Activated CD4-positive, alpha-beta T cell treated with anti-CD3 and anti-CD28 coated beads, Interleukin-2, amount 50 U/mL, for 4 hours (primary cell): Measurements from ENCODE around the gene SLC37A1.

Experiments
- DNase-seq, 2 experiments: peaks; one replicate each; pipeline ENCODE4 v3.0.0-alpha.2; 2020

The SLC37A1 gene

DNA sequence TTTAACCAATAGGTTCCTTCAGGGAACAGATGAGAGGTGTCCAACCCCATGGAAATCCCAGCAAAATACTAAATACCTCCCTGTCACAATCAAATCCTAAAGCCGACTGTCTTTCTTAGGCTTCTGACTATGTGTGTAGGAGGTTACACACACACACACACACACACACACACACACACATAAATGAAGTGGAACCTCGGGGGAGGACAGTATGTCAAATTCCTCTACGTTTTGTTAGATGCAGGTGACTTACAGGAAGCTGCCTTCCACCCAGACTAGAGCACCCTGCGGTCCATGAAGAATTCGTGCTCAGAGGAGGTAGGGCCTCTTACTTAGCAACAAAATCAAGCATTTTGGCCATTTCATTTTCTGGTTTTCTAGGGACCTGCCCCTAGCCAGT is 34.1 kb upstream of the SLC37A1 start:
- no peak for DNase-seq

DNA sequence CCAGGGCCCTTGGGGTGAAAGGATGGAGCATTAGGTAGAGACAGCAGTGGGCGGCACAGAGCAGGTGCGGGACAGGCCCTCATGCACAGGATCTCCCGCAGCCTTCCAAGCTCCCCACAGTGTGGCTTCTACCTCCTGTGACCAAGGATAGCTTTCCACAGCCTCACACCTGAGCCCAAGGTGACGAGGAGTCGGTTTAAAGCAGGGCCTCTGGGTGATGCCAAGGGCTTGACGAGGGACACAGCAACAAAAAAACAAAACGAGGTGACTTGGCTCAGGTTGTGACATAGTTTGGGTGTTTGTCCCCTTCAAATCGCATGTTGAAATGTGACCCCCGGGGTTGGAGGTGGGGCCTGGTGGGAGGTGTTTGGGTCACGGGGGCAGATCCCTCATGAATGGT is 32.9 kb upstream of the SLC37A1 start:
- no peak for DNase-seq

- DNase-seq: no peak
These were observed 32.5 kb upstream of the SLC37A1 start for GRCh38 chr21:42481169-42481568.

GRCh38 chr21:42484966-42485365 is 28.7 kb upstream of the SLC37A1 start:
- DNase-seq: no peak

GRCh38 chr21:42486072-42486471 is 27.6 kb upstream of the SLC37A1 start:
- no peak for DNase-seq

DNA sequence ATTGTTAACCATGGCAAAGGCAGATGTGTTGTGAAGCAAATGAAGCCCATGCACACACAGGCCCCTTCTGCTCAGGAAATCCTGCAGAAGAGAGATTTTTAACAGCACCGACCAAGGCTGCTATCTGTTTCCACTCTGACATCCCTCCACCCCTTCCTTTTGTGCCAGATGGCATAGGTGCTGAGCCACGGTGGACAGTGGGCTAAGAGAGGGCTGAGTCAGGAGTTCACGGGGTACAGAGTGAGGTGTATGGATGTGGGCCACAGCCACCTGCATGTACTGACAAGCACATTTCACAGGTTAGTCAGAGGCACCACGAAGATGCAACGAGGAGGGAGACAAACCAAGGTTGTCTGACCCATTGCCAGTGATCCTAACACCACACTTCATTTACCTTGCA is 27.1 kb upstream of the SLC37A1 start:
- no peak for DNase-seq

- DNase-seq: no peak
These were observed 24.6 kb upstream of the SLC37A1 start for GRCh38 chr21:42489006-42489563.

DNA sequence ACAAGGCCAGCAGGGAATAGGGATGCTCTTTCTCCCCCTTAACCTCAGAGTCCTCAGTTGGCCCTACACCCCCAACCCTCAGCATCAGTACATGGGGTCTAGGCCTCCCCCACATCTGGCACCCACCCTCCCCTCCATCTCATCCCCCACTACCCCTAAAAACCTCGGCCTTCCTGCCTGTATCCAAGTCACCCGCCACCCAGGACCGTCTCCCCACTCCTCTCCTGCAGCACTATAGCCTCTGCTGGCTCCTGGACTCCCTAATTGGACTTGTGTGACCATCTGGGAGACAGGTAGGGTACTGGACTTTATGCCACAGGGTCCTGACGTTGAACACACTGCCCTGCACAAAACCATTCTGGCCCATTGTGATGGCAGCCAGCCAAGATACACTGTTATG is 23.7 kb upstream of the SLC37A1 start:
- DNase-seq: no peak

DNA sequence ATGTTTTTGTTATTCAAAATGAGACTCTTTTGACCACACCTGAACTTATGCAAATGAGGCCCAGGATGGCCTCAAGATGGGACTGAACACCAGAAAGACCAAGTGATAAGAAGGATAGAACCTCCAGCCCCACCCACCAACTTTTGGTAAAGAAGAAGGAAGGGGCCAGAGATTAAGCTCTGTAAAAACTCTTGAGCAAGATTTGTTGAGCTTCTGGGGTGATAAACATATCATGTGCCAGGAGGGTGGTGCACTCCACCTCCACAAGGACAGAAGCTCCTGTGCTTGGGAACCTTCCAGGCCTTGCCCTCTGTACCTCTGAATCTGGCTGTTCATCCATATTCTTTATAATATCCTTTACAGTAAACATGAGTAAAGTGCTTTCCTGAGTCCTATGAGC is 22.9 kb upstream of the SLC37A1 start:
- no peak for DNase-seq

DNA sequence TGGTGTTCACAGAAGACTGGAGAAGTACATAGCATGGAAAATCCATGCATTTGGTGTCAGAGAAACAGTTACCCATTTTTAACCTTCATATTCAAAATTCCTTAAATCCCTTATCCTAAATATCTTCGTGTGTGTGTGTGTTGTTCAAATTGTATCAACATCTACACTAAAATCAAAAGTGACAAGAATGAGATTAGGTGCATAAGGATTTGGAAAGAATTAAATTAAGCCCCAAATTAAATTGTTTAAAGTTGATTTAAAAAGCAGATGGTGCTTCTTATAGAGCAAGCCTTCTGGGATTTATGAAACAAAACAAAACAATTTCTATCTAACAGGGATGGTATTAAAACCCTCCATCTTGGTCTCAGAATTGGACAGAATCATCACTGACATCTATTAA is 22.3 kb upstream of the SLC37A1 start:
- no peak for DNase-seq

DNA sequence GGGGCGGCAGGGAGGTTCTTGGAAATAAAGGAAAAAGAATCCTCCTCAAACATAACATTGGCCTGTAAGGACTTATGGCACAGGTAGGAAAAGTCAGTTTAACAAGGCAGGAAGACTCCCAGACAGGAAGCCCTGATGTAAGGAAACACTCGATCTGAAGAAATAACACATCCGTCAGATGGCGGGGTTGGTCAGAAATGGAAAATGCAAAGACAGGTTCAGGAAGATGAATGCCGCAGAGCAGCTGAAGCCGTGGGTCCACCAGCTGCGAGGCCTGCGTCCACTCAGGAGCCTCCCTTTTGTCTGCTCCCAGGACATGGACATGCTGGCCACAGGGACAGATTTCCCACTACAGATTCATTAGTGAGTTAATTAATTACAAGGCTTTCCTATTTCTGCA is 21.5 kb upstream of the SLC37A1 start:
- no peak for DNase-seq

GRCh38 chr21:42493109-42494060 is 20.3 kb upstream of the SLC37A1 start:
- no peak for DNase-seq

DNA sequence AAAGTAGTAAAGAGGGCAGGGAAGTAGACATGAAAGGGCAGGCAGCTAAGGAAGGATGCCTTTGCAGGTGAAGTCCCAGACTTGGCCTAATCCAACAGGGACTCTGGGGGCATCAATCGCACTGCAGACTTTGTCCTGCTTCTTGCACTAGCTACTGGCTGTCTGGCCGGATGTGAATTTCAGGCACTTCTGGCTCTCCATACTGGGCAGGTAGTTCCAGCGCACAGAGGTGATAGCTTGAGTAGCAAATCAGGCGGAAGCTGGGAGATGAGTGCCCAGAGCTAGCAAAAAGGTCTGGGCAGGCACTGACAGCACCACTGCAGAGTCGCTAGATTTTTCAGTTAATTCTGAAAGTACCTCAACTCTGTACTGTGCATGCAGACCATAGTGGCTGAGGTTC is 18.6 kb upstream of the SLC37A1 start:
- DNase-seq: no peak

GRCh38 chr21:42495765-42496119 is 17.9 kb upstream of the SLC37A1 start:
- DNase-seq: no peak

- peak; percentile 99 for DNase-seq
These were observed 17.4 kb upstream of the SLC37A1 start, which contains the start of gene RSPH1 for GRCh38 chr21:42496120-42496838. Gene RSPH1 (minus strand): TSS chr21:42496224. CDS start chr21:42496186, 38 bp downstream.

- DNase-seq: no peak
These were observed 16.8 kb upstream of the SLC37A1 start for GRCh38 chr21:42496839-42497202.

- no peak for DNase-seq
These were observed 15.6 kb upstream of the SLC37A1 start for GRCh38 chr21:42498012-42498411.

GRCh38 chr21:42499444-42500112 is 14.1 kb upstream of the SLC37A1 start:
- DNase-seq: no peak

DNA sequence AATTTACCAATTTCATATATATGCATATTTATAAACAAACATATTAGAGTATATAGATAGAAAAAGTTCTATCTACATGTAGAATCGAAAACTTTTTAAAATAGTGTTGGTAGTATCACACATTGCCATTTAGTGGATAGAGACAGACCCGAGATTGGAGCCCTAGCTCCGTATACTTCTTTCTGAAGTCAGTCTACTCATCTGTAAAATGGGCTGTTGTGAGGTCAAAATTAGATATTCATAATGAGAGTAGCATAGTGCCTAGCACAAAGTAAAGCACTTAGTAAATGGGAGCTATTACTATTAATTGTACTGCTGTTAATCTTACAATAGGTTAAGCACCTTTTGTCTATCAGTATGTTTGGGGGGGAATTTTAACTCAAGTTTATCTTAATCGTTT is 13.4 kb upstream of the SLC37A1 start:
- no peak for DNase-seq

DNA sequence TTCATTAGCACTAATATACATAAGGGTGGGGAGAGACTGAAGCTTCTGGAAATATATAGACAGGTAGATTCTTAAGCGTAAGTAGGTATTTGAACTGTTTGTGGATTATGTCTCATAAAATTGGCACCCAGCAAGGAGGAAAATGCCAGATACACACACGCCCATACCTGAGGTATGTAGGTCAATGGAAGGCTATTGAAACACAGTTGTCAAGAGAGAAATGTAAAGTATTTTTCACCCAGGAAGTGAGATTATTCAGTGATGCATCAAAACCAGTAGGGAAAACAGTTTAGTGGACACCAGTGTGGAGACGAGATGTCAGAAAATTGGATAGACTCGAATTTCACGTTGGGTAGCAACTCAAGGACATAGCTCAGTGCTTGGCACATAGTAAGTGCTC is 12.9 kb upstream of the SLC37A1 start:
- no peak for DNase-seq

DNA sequence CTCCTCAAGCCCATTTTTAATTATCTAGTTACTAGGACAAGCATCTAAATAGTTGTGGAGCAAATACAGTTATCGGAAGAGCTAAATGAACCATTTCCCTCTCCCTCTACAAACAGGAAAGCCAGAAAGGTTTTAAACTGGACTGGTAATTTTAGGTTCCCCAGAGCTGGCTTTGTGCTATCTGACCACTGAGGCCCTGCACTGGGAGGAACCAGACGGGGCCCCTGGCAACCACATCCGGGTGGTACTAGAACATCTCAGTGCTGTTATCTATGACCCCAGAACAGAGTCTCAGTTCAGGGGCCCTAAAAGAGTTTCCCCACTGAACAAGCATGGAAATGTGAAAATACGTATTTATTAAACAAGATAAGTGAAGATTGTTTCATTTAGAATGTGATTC is 9.9 kb upstream of the SLC37A1 start:
- DNase-seq: no peak

DNA sequence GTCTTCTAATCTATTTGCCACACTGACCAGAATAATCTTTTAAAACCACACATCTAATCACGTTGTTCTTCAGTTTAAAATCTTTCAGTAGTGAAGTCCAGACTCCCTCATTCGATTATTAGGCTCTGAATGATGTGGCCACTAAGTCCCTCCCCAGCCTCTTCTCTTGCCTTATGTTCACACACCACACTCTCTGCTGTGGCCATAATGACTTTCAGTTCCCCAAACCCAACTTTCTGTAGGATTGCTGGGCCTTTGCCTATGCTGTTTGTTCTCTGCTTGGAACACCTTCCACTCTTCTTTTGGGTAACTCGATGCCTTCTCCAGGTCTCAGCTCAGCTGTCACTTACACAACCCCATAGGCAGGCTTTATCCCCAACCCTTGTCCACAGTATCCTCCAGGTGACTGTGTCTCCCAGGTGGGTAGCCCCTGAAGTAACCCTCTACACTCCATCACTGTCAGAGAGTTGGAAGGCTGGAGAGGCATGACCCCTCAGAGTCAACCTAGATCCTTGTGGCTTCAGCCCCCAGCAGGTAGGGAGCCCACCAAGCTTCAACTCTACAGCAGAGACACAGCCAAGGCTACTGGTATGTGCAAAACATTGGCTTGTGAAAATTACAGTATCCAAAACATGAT is 8.4 kb upstream of the SLC37A1 start:
- DNase-seq: no peak

DNA sequence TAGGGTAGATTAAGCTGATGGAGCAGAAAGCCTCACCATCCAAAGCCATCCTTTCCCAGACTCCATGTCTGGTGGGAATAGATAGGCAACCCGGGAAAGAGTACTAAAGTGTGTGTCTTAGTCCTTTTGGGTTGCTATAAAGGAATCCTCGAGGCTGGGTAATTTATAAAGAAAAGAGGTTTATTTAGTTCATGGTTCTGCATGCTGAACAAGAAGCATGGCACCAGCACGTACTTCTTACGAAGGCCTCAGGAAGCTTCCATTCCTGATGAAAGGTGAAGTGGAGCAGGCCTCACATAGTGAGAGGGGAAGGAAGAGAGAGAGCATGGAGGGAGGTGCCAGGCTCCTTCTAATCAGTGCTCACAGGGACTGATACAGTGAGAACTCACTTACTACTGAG is 6.2 kb upstream of the SLC37A1 start:
- no peak for DNase-seq
